Gastroesophageal sphincter (tissue), 4 donors: Measurements from ENCODE around the gene RANBP3. TPM values are rescaled to one million over a fixed set of nuclear protein-coding genes. Genes with fewer than 3 reads are reported as not detected.

Experiments
- ATAC-seq: fragments of 150-250 bp; one replicate; pipeline ENCODE4 v1.9.1; 2016; ENCODE audit warnings: mild to moderate bottlenecking, moderate library complexity
- H3K27ac ChIP-seq, 4 donors: fragments of 200-600 bp; sonication (generic) in 3 of 4; 1 replicate in 3 of 4; 2 replicates in 1 of 4; pipeline ENCODE4 v1.5.1; 2016 to 2019
- H3K27me3 ChIP-seq: fragments of 200-600 bp; sonication (generic); one replicate; pipeline ENCODE4 v1.5.1; 2019
- H3K36me3 ChIP-seq, 2 donors: fragments of 200-600 bp; sonication (generic); one replicate each; pipeline ENCODE4 v1.5.1; 2019; ENCODE audit warnings: control low read depth in 1 of 2
- H3K4me1 ChIP-seq, 3 donors: fragments of 200-600 bp; sonication (generic); 1 replicate in 2 of 3; 2 replicates in 1 of 3; pipeline ENCODE4 v1.5.1; 2016 to 2019; ENCODE audit warnings: control low read depth in 2 of 3
- H3K4me3 ChIP-seq, 2 donors: fragments of 200-600 bp; sonication (generic); one replicate each; pipeline ENCODE4 v1.5.1; 2019; ENCODE audit warnings: mild to moderate bottlenecking in 1 of 2, moderate library complexity in 1 of 2
- H3K9me3 ChIP-seq, 3 donors: fragments of 200-600 bp; sonication (generic); one replicate each; pipeline ENCODE4 v1.5.1; 2017 to 2019; ENCODE audit warnings: control low read depth in 2 of 3
- EP300 ChIP-seq: sonication (generic); formaldehyde crosslinking; IDR thresholded peaks from one replicate; pipeline ENCODE4 v1.6.1; 2017; ENCODE audit warnings: antibody characterized with exemption, mild to moderate bottlenecking
- POLR2A ChIP-seq, 2 donors: fragments of 450-650 bp; IDR thresholded peaks; one replicate each; pipeline ENCODE4 v1.6.1; 2017; ENCODE audit warnings: antibody characterized with exemption in 2 of 2, mild to moderate bottlenecking in 2 of 2, moderate library complexity in 1 of 2
- POLR2AphosphoS5 ChIP-seq: sonication (generic); formaldehyde crosslinking; IDR thresholded peaks from one replicate; pipeline ENCODE4 v1.6.1; 2017; ENCODE audit warnings: antibody characterized with exemption
- WGBS, 2 donors: methylation state at CpG; one replicate each; pipeline ENCODE4 v1.1.5; 2018; ENCODE audit warnings: low coverage in 1 of 2; 5-methylcytosine and 5-hydroxymethylcytosine counted together
- total RNA-seq, 4 donors: library from RNA; depleted of rRNA; stranded (reverse); fragments of >200 nt; gene quantifications; one replicate each; pipeline ENCODE4 v1.1.0, GENCODE V29; 2016
- TF ChIP-seq, protein P1 (sequence below), 4 experiments: fragments of 200-600 bp in 2 of 4; fragments of 450-650 bp in 2 of 4; sonication (generic) in 1 of 4; IDR thresholded peaks; one replicate each; pipeline ENCODE4 v1.5.1; 2017 to 2019; ENCODE audit warnings: antibody characterized with exemption in 4 of 4, mild to moderate bottlenecking in 2 of 4, moderate library complexity in 2 of 4

RANBP3 gene
- total RNA-seq, 4 donors from 2014 or later: 87.0 to 125 (median 104) TPM

DNA sequence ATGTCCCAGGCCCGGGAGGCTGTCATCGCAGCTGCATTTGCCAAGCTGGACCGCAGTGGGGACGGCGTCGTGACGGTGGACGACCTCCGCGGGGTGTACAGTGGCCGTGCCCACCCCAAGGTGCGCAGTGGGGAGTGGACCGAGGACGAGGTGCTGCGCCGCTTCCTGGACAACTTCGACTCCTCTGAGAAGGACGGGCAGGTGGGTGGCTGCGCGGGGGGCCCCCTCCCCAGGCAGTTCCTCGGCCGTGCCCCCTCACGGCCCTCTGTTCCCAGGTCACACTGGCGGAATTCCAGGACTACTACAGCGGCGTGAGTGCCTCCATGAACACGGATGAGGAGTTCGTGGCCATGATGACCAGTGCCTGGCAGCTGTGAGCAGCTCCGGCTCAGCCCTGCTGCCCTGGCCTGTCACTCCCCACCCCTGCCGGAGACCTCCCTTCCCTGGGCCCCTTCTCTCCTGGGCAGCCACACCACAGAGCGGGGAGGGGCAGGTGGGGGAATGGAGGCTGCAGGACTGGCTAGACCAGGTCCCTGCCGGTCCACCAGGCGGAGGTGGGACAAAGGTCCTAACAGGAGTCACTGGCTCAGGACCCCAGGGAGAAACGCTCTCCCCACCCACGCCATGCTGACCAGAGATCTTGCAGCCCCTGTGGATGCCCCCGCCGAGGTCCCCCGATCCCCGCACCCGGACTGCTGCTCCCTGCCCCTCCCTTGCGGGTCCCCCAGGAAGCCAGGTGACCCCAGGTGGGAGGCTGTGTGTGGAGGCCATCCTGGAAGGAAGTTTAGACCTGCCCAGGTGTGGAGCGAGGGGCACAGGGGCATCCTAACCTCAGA, 62.8 kb downstream of the RANBP3 start:
- TF ChIP-seq EP300 (no peak), POLR2A (IDR thresholded peaks at IDR 0.05) (no peak), POLR2AphosphoS5 (no peak)
- TF ChIP-seq, protein P1, sequence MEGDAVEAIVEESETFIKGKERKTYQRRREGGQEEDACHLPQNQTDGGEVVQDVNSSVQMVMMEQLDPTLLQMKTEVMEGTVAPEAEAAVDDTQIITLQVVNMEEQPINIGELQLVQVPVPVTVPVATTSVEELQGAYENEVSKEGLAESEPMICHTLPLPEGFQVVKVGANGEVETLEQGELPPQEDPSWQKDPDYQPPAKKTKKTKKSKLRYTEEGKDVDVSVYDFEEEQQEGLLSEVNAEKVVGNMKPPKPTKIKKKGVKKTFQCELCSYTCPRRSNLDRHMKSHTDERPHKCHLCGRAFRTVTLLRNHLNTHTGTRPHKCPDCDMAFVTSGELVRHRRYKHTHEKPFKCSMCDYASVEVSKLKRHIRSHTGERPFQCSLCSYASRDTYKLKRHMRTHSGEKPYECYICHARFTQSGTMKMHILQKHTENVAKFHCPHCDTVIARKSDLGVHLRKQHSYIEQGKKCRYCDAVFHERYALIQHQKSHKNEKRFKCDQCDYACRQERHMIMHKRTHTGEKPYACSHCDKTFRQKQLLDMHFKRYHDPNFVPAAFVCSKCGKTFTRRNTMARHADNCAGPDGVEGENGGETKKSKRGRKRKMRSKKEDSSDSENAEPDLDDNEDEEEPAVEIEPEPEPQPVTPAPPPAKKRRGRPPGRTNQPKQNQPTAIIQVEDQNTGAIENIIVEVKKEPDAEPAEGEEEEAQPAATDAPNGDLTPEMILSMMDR (IDR thresholded peaks at IDR 0.05): no peak
- H3K4me1 ChIP-seq: peaks cover 0 to 39% (median 21%) of the 10 kb centered on the region in 3 donors
- 90% methylated on average over 2 of the region's 42 CpGs; no CpG with 5 or more reads in 1 of the 2 donors for WGBS, 2 donors
- H3K27ac ChIP-seq: peak overlapping the region in 3 of 4 donors; percentile 70 to 81 (median 72)
- H3K27me3 ChIP-seq: no peaks in the 10 kb centered on the region
- H3K36me3 ChIP-seq: peaks cover 0 to 73% of the 10 kb centered on the region in 2 donors
- H3K4me3 ChIP-seq: no peak overlapping the region
- no peaks in the 10 kb centered on the region for H3K9me3 ChIP-seq
- ATAC-seq: no peak

DNA sequence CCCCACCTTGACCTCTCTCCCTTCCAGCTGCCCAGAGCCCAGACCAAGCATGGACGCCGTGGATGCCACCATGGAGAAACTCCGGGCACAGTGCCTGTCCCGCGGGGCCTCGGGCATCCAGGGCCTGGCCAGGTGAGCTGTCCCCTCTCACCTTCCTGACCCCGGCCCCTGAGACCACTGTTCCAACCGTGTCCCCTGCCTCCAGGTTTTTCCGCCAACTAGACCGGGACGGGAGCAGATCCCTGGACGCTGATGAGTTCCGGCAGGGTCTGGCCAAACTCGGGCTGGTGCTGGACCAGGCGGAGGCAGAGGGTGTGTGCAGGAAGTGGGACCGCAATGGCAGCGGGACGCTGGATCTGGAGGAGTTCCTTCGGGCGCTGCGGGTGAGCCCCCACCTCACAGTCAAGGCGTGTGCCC, 63.6 kb downstream of the RANBP3 start:
- H3K4me1 ChIP-seq: peaks cover 0 to 39% (median 21%) of the 10 kb centered on the region in 3 donors
- no peaks in the 10 kb centered on the region for H3K27me3 ChIP-seq
- H3K27ac ChIP-seq: peak overlapping the region in 3 of 4 donors; percentile 70 to 81 (median 72)
- no peaks in the 10 kb centered on the region for H3K9me3 ChIP-seq
- H3K36me3 ChIP-seq: peaks cover 0 to 73% of the 10 kb centered on the region in 2 donors
- no peak overlapping the region for H3K4me3 ChIP-seq
- no CpG with 5 or more reads among the region's 22 CpGs for WGBS, 2 donors
- no peak for ATAC-seq
- TF ChIP-seq POLR2AphosphoS5 (no peak), EP300 (no peak), POLR2A (IDR thresholded peaks at IDR 0.05) (no peak)
- TF ChIP-seq, protein P1 (IDR thresholded peaks at IDR 0.05): no peak

DNA sequence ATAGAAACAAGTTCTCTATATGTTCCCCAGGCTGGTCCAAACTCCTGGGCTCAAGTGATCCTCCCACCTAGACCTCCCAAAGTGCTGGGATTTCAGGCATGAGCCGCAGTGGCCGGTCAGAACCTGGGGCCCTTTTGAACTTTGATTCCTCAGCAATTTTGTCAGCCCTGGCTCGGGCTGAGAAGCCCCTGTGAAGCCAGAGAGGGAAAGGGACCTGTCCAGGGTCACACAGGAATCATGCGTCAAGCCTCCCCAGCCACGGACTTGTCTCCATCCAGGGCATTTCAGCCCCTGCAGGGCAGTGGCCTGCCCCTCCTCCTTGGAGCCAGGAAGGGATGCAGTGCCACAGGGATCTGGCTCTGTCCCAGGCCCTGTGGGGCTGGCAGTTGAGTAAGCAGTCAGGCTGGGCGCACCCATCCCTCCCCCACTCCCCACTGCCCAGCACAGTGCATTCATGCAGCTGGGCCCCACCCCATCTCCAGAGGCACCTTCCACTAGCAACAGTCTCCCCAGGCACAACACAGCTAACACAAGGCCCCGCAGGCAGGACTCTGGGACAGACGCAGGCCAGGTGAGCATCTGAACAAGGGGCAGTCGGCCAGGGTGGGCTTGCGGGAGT, 64.1 kb downstream of the RANBP3 start, which contains the start of gene CAPS:
CAPS (plus strand) TSS at position 516 of the 619 bp plus-strand sequence. CDS start 153 bp downstream, outside the sequence.
- no peaks in the 10 kb centered on the region for H3K27me3 ChIP-seq
- H3K4me3 ChIP-seq: no peak within 1 kb of the TSS
- H3K27ac ChIP-seq: peak within 1 kb of the TSS in 3 of 4 donors; percentile 70 to 81 (median 72)
- H3K9me3 ChIP-seq: no peaks in the 10 kb centered on the region
- H3K4me1 ChIP-seq: peaks cover 0 to 39% (median 21%) of the 10 kb centered on the region in 3 donors
- TF ChIP-seq POLR2AphosphoS5: peak; percentile 38
- TF ChIP-seq POLR2A (IDR thresholded peaks at IDR 0.05): no peak
- peaks cover 0 to 73% of the 10 kb centered on the region in 2 donors for H3K36me3 ChIP-seq
- ATAC-seq: peak; percentile 80
- no CpG with 5 or more reads among the region's 10 CpGs for WGBS, 2 donors

DNA sequence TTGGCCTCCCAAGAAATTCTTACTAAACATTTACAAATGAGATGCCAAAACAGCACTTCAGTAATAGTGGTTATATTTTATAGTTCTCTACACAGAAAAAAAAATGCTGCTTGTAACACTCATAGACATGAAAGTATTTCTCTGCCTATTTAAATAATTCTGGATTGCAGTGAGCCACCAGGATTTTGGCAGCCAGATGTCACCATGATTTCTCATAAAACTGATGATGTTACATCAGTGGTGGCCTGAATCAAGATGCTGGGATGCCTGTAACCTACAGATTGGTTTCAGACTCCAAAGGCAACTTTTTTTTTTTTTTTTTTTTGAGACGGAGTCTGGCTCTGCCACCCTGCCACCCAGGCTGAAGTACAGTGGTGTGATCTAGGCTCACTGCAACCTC, 66.6 kb downstream of the RANBP3 start:
- H3K4me3 ChIP-seq: no peak overlapping the region
- H3K9me3 ChIP-seq: no peaks in the 10 kb centered on the region
- peaks cover 0 to 44% (median 21%) of the 10 kb centered on the region in 3 donors for H3K4me1 ChIP-seq
- TF ChIP-seq POLR2A (IDR thresholded peaks at IDR 0.05) (no peak), POLR2AphosphoS5 (no peak), EP300 (no peak)
- TF ChIP-seq, protein P1 (IDR thresholded peaks at IDR 0.05): no peak
- H3K27me3 ChIP-seq: no peaks in the 10 kb centered on the region
- peak overlapping the region in 1 of 4 donors; percentile 35 for H3K27ac ChIP-seq
- WGBS, 2 donors: 89% methylated on average over 1 of the region's 1 CpG; no CpG with 5 or more reads in 1 of the 2 donors
- ATAC-seq: no peak
- peaks cover 0 to 59% of the 10 kb centered on the region in 2 donors for H3K36me3 ChIP-seq

DNA sequence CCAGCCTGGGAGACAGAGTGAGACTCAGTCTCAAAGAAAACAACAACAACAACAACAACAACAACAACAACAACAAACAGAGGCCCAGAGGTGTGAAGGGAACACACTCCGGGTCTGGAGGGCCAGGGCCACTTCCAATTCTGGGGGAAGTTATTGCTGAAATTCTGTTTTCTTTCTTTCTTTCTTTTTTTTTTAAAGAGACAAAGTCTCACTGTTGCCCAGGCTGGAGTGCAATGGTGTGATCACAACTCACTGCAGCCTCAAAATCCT, 67.4 kb downstream of the RANBP3 start:
- 78 to 85% methylated on average over 1 of the region's 1 CpG for WGBS, 2 donors
- peak overlapping the region in 2 of 4 donors; percentile 35 to 44 for H3K27ac ChIP-seq
- ATAC-seq: no peak

More for the DNA sequence above, 67.4 kb downstream of the RANBP3 start:
- Histone ChIP-seq H3K4me3 (no peak overlapping the region), H3K27me3 (no peaks in the 10 kb centered on the region), H3K36me3 (peaks cover 0 to 51% of the 10 kb centered on the region in 2 donors), H3K4me1 (peaks cover 0 to 44% (median 23%) of the 10 kb centered on the region in 3 donors), H3K9me3 (no peaks in the 10 kb centered on the region)
- TF ChIP-seq POLR2A (IDR thresholded peaks at IDR 0.05): no peak
- TF ChIP-seq EP300: no peak
- no peak for TF ChIP-seq POLR2AphosphoS5
- TF ChIP-seq, protein P1 (IDR thresholded peaks at IDR 0.05): no peak
